Aortic smooth muscle cell (primary cell): ENCODE data around the gene CKS1B. TPM values are rescaled to one million over a fixed set of nuclear protein-coding genes. Genes with fewer than 3 reads are reported as not detected.

ENCODE experiments used
- total RNA-seq: library from RNA; depleted of rRNA; stranded (reverse); fragments of >200 nt; gene quantifications from 2 replicates; pipeline ENCODE4 v1.2.3, GENCODE V29; 2014

CKS1B gene
- 50.2 and 70.3 TPM in 2 replicates for total RNA-seq

GRCh38 chr1:154974102-154974807, at the start of gene CKS1B:
Gene CKS1B, plus strand, starts transcription at chr1:154974681. Its CDS starts 65 bp downstream, at chr1:154974746.

GRCh38 chr1:154936555-154937084, 37.9 kb upstream of the CKS1B start, which contains the start of gene PMVK:
Gene PMVK, minus strand, starts transcription at chr1:154936719. Its CDS starts 34 bp downstream, at chr1:154936685.

GRCh38 chr1:154955718-154956543, 18.6 kb upstream of the CKS1B start, which contains the start of gene PBXIP1:
Gene PBXIP1, minus strand, starts transcription at chr1:154956099. Its CDS starts 2,378 bp downstream, at chr1:154953721.

GRCh38 chr1:154961207-154962155, 13.0 kb upstream of the CKS1B start, which contains the start of gene PYGO2:
Gene PYGO2, minus strand, starts transcription at chr1:154961782. Its CDS starts 206 bp downstream, at chr1:154961576.

GRCh38 chr1:154970631-154971340, 3.7 kb upstream of the CKS1B start, which contains the start of gene SHC1:
Gene SHC1, minus strand, starts transcription at chr1:154970747. Its CDS starts 221 bp downstream, at chr1:154970526.

GRCh38 chr1:154982897-154983648, 8.6 kb downstream of the CKS1B start, which contains the start of gene FLAD1:
Gene FLAD1, plus strand, starts transcription at chr1:154983344. Its CDS starts 351 bp downstream, at chr1:154983695.

GRCh38 chr1:154993572-154994268, 19.2 kb downstream of the CKS1B start, which contains the start of gene LENEP:
Gene LENEP, plus strand, starts transcription at chr1:154993586. Its CDS starts 22 bp downstream, at chr1:154993608.

GRCh38 chr1:155002464-155003226, 28.2 kb downstream of the CKS1B start, which contains the start of gene ZBTB7B:
Gene ZBTB7B, plus strand, starts transcription at chr1:155002802. Its CDS starts 11,859 bp downstream, at chr1:155014661.

Other genes with a start within 250 kb of the CKS1B start
- gene KCNN3, start 104.4 kb upstream of the CKS1B start, total RNA-seq, result 0.13 and 0.25 TPM in 2 replicates
- 11.3 and 12.6 TPM in 2 replicates for gene PMVK, start 38.0 kb upstream of the CKS1B start, total RNA-seq
- gene PBXIP1, start 18.6 kb upstream of the CKS1B start, total RNA-seq, result 89.0 and 104 TPM in 2 replicates
- gene PYGO2, start 12.9 kb upstream of the CKS1B start, total RNA-seq, result 8.1 and 14.1 TPM in 2 replicates
- gene SHC1, start 3.9 kb upstream of the CKS1B start, total RNA-seq, result 218 and 248 TPM in 2 replicates
- 12.8 and 19.0 TPM in 2 replicates for gene FLAD1, start 8.7 kb downstream of the CKS1B start, total RNA-seq
- 0.66 and 0.99 TPM in 2 replicates for gene LENEP, start 18.9 kb downstream of the CKS1B start, total RNA-seq
- gene ZBTB7B, start 28.1 kb downstream of the CKS1B start, total RNA-seq, result 14.3 and 19.3 TPM in 2 replicates
- 0.06 TPM in 1 of 2 replicates, not detected in the other for gene DCST2, start 59.1 kb downstream of the CKS1B start, total RNA-seq
- gene DCST1, start 59.1 kb downstream of the CKS1B start, total RNA-seq, result not detected in 2 replicates
- gene ADAM15, start 76.6 kb downstream of the CKS1B start, total RNA-seq, result 80.9 and 98.0 TPM in 2 replicates
- gene EFNA4, start 89.1 kb downstream of the CKS1B start, total RNA-seq, result 1.8 and 2.7 TPM in 2 replicates
- 0.37 and 0.53 TPM in 2 replicates for gene EFNA3, start 104.2 kb downstream of the CKS1B start, total RNA-seq
- gene EFNA1, start 153.2 kb downstream of the CKS1B start, total RNA-seq, result 1.1 and 1.2 TPM in 2 replicates
- 21.9 and 27.0 TPM in 2 replicates for gene SLC50A1, start 161.2 kb downstream of the CKS1B start, total RNA-seq
- 24.9 and 42.1 TPM in 2 replicates for gene DPM3, start 165.8 kb downstream of the CKS1B start, total RNA-seq
- 86.8 and 98.7 TPM in 2 replicates for gene KRTCAP2, start 198.6 kb downstream of the CKS1B start, total RNA-seq
- gene TRIM46, start 199.2 kb downstream of the CKS1B start, total RNA-seq, result 3.6 and 4.2 TPM in 2 replicates
- gene THBS3, start 233.2 kb downstream of the CKS1B start, total RNA-seq, result 33.2 and 45.4 TPM in 2 replicates
- 31.0 and 33.8 TPM in 2 replicates for gene MTX1, start 234.0 kb downstream of the CKS1B start, total RNA-seq